Spleen (tissue), 11 donors: ENCODE measurements around the gene NCBP2L. TPM values are rescaled to one million over a fixed set of nuclear protein-coding genes. Genes with fewer than 3 reads are reported as not detected.
A peak's percentile ranks its signal among the peaks of the same experiment; 100 is the strongest.

Source experiments
- DNase-seq: peaks from one replicate; pipeline ENCODE4 v3.0.0-alpha.2; 2020
- H3K27ac ChIP-seq, 8 donors: fragments of 200-600 bp; sonication (generic) in 7 of 8; 1 replicate in 4 of 8; 2 replicates in 4 of 8; pipeline versions ENCODE4 v1.5.0 to v1.8.0; 2016 to 2021; ENCODE audit warnings: inconsistent platforms in 4 of 8, mild to moderate bottlenecking in 4 of 8, moderate library complexity in 1 of 8
- H3K27me3 ChIP-seq, 7 donors: fragments of 200-600 bp; sonication (generic) in 6 of 7; replicated peaks in 1 of 7; 1 replicate in 4 of 7; 2 replicates in 3 of 7; pipeline versions ENCODE4 v1.5.0 to v1.8.0; 2016 to 2021; ENCODE audit warnings: inconsistent platforms in 3 of 7, mild to moderate bottlenecking in 1 of 7
- H3K36me3 ChIP-seq, 6 donors: fragments of 200-600 bp; sonication (generic) in 5 of 6; 1 replicate in 4 of 6; 2 replicates in 2 of 6; pipeline versions ENCODE4 v1.5.0 to v1.8.0; 2016 to 2021; ENCODE audit warnings: inconsistent platforms in 2 of 6
- H3K4me1 ChIP-seq, 6 donors: fragments of 200-600 bp; sonication (generic) in 5 of 6; 1 replicate in 3 of 6; 2 replicates in 3 of 6; pipeline versions ENCODE4 v1.5.0 to v1.8.0; 2016 to 2021; ENCODE audit warnings: inconsistent platforms in 3 of 6
- H3K4me3 ChIP-seq, 8 donors: fragments of 200-600 bp; sonication (generic) in 7 of 8; 1 replicate in 4 of 8; 2 replicates in 4 of 8; pipeline versions ENCODE4 v1.5.0 to v1.8.0; 2016 to 2021; ENCODE audit warnings: inconsistent platforms in 4 of 8, mild to moderate bottlenecking in 4 of 8, moderate library complexity in 2 of 8
- H3K9me3 ChIP-seq, 8 donors: fragments of 200-600 bp; sonication (generic) in 7 of 8; 1 replicate in 4 of 8; 2 replicates in 4 of 8; pipeline versions ENCODE4 v1.5.0 to v1.8.0; 2016 to 2021; ENCODE audit warnings: inconsistent platforms in 4 of 8
- POLR2A ChIP-seq, 3 donors: fragments of 450-650 bp; IDR thresholded peaks; one replicate each; pipeline ENCODE4 v1.5.1; 2017; ENCODE audit warnings: antibody characterized with exemption in 3 of 3, mild to moderate bottlenecking in 1 of 3
- POLR2AphosphoS5 ChIP-seq, 3 donors: sonication (generic); formaldehyde crosslinking; IDR thresholded peaks; one replicate each; pipeline ENCODE4 v1.5.1; 2017; ENCODE audit warnings: antibody characterized with exemption in 3 of 3
- WGBS, 5 donors: extraction: QIAGEN DNeasy Blood & Tissue Kit in 3 of 5; methylation state at CpG; one replicate each; pipeline versions ENCODE4 v1.1.5 to v1.1.7; 2013 to 2018; 5-methylcytosine and 5-hydroxymethylcytosine counted together
- intact Hi-C: fragments of 100-400 bp; cut with DNase I; formaldehyde crosslinking; loops from one replicate; pipeline ENCODE4 v1.15.0; 2023; ENCODE audit warnings: low total_unique reads
- polyA plus RNA-seq, 3 donors: library from polyadenylated mRNA; stranded (reverse); fragments of 200-250 nt; gene quantifications; one replicate each; pipeline ENCODE4 v1.2.1, GENCODE V29; 2013
- total RNA-seq, 7 donors: library from RNA; depleted of rRNA in 3 of 7; stranded (reverse); fragments of >200 nt in 3 of 7; fragmentation: NEBNext Ultra II Directional in 4 of 7; extraction: Animal tissue kit (Norgen Biotek cat#: 25700) in 4 of 7; gene quantifications; one replicate each; pipeline versions ENCODE4 v1.1.0 to v1.2.1, GENCODE V29; 2016 to 2021
- TF ChIP-seq, protein P1 (sequence below), 11 experiments: fragments of 200-600 bp in 7 of 11; fragments of 450-650 bp in 4 of 11; sonication (generic) in 4 of 11; IDR thresholded peaks in 8 of 11; conservative IDR thresholded peaks in 3 of 11; 1 replicate in 7 of 11; 2 replicates in 4 of 11; pipeline versions ENCODE4 v1.4.0 to v1.8.0; 2016 to 2021; ENCODE audit warnings: antibody characterized with exemption in 11 of 11, inconsistent platforms in 4 of 11, mild to moderate bottlenecking in 1 of 11
- donor health status: healthy with polysubstance abuse.
- donor health status: DM: no; HTN: no; CAD: no; lungs with moderate emphysema.
- donor health status: DM: no; HTN: no; CAD: no.
- donor health status: Bipolar disorder and iron deficiency.
- donor health status: healthy.
- donor health status: DM: no; HTN: no; CAD: no.
- donor health status: DM: yes; HTN: yes; CAD: no.

NCBP2L gene
- total and polyA plus RNA-seq, 10 donors, result 0.03 to 0.06 TPM; not detected in 8

DNA sequence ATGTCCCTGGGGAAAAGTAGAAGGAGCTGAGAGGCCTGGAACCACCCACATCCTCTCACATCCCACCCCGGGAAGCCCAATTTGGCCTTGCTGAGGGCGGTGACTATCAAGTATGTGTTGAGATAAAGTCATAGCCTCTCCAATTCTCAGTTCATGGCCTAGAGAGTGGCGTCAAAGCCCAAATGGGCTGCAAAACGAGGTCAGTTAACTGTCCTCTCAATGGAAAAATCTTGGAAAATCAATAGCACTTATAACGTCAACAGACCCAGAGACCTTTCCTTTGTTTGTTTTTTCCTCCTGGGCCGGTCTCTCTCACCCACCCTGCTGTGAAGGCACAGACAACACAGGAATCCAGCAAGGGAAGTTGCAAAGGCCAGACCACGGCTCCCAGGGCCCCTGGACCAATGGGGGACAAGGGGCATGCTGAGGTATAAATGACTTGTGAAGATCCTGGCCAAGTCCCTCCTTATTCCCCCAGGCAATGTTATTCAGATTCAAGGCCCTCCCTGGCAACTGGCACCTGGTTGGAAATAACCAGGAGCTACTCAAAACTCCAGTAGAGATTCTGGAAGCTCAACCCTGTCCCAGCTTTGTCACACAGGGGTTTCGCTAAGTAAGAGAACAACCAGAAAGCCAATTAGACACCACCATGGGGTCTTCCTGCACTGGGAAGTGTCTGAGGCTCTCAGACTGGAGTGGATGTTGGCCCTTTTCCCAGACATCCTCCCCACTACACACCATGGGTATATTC is 40.6 kb upstream of the NCBP2L start:
- TF ChIP-seq POLR2A (IDR thresholded peaks at IDR 0.05), result no peak
- no peaks in the 10 kb centered on the region for H3K9me3 ChIP-seq
- peaks cover 0 to 24% (median 15%) of the 10 kb centered on the region in 6 donors for H3K4me1 ChIP-seq
- no peak overlapping the region for H3K4me3 ChIP-seq
- intact Hi-C loops, result no loop called here
- WGBS, 5 donors, result 54 to 82% (median 70%) methylated on average over 7 to 8 of the region's 8 CpGs
- no peak overlapping the region for H3K27ac ChIP-seq
- peak; percentile 22 for DNase-seq
- H3K27me3 ChIP-seq, result no peaks in the 10 kb centered on the region
- no peaks in the 10 kb centered on the region for H3K36me3 ChIP-seq

DNA sequence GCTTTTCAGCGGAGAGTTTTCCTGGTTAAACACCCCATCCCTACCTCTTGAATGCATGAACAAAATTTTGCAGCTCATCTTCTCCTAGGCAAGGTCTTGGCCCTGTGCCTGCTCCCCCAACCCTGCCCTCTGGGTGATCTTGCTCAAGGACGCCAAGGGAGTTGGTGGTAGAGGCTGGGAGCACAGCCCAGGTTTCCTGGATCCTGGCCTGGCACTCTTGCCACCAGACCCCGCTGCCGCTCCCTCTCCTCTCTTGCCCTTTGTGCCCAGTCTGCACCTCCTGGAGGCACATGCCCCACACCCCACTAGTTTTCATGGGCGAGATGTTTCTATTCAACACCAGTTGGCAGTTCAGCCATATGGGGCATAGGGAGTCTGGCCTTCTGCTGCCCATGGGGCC is 39.3 kb upstream of the NCBP2L start:
- peaks cover 0 to 8% (median 0%) of the 10 kb centered on the region in 7 donors for H3K27me3 ChIP-seq
- WGBS, 5 donors, result 85 to 96% (median 86%) methylated on average over 4 to 5 of the region's 5 CpGs
- H3K4me1 ChIP-seq, result peaks cover 0 to 26% (median 22%) of the 10 kb centered on the region in 6 donors
- H3K9me3 ChIP-seq, result no peaks in the 10 kb centered on the region
- no peak overlapping the region for H3K27ac ChIP-seq
- TF ChIP-seq, protein P1, sequence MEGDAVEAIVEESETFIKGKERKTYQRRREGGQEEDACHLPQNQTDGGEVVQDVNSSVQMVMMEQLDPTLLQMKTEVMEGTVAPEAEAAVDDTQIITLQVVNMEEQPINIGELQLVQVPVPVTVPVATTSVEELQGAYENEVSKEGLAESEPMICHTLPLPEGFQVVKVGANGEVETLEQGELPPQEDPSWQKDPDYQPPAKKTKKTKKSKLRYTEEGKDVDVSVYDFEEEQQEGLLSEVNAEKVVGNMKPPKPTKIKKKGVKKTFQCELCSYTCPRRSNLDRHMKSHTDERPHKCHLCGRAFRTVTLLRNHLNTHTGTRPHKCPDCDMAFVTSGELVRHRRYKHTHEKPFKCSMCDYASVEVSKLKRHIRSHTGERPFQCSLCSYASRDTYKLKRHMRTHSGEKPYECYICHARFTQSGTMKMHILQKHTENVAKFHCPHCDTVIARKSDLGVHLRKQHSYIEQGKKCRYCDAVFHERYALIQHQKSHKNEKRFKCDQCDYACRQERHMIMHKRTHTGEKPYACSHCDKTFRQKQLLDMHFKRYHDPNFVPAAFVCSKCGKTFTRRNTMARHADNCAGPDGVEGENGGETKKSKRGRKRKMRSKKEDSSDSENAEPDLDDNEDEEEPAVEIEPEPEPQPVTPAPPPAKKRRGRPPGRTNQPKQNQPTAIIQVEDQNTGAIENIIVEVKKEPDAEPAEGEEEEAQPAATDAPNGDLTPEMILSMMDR (IDR thresholded peaks at IDR 0.05 in 8 of 11, conservative IDR thresholded peaks at IDR 0.05 in 3 of 11), result no peak
- TF ChIP-seq POLR2A (IDR thresholded peaks at IDR 0.05), result no peak
- TF ChIP-seq POLR2AphosphoS5 (IDR thresholded peaks at IDR 0.05), result no peak
- no peaks in the 10 kb centered on the region for H3K36me3 ChIP-seq
- peak; percentile 66 for DNase-seq
- H3K4me3 ChIP-seq, result no peak overlapping the region
- intact Hi-C loops, result no loop called here

DNA sequence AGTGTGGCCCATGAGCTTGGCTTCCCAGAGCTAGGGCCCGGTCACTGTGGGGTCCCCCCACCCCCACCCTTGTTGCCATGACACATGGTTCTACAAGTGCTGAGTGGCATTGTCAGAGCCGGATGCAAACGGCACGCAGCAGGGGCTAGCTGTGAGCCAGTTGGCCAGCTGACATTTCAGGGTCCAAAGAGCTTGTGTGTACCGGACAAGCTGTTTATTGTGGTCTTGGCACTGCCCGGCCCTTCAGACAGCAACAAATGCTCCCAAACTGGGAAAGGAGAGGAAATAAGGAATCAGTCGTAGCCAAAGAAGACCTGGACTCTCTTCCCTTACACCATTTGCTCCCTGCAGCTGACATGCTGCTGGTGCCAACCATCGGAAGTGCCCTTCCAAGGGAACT is 38.8 kb upstream of the NCBP2L start:
- H3K9me3 ChIP-seq, result no peaks in the 10 kb centered on the region
- 88 to 100% (median 90%) methylated on average over 5 to 8 of the region's 8 CpGs for WGBS, 5 donors
- TF ChIP-seq POLR2AphosphoS5 (IDR thresholded peaks at IDR 0.05) (no peak), POLR2A (IDR thresholded peaks at IDR 0.05) (no peak)
- TF ChIP-seq, protein P1 (IDR thresholded peaks at IDR 0.05 in 8 of 11, conservative IDR thresholded peaks at IDR 0.05 in 3 of 11), result no peak
- H3K36me3 ChIP-seq, result no peaks in the 10 kb centered on the region
- H3K4me1 ChIP-seq, result peaks cover 0 to 28% (median 22%) of the 10 kb centered on the region in 6 donors
- H3K27ac ChIP-seq, result no peak overlapping the region
- DNase-seq, result peak; percentile 68
- peaks cover 0 to 9% (median 0%) of the 10 kb centered on the region in 7 donors for H3K27me3 ChIP-seq
- no peak overlapping the region for H3K4me3 ChIP-seq
- intact Hi-C loops, result no loop called here

DNA sequence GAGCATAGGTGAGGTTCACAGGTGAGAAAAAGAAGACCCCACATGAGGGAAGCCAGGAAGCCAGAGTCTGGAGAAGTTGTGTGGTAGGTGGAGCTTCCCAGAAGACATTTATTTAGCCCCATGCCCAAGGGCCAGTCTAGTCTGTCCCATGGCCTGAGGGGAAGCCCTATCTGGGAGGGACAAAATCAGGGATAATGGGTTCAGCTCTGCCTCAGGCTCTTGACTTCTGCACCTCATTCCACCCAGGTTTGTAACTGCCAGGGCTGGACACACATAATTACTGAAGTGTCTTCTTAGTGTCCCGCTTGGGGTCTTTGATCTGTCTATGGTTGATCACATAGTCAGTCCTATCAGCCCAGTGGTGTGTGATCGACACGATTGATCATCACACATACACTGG is 38.0 kb upstream of the NCBP2L start:
- DNase-seq, result peak; percentile 11
- Histone ChIP-seq H3K4me1 (peaks cover 0 to 28% (median 22%) of the 10 kb centered on the region in 6 donors), H3K36me3 (no peaks in the 10 kb centered on the region), H3K27ac (peak overlapping the region in 1 of 8 donors; percentile 91), H3K27me3 (peaks cover 0 to 9% (median 0%) of the 10 kb centered on the region in 7 donors), H3K4me3 (no peak overlapping the region), H3K9me3 (no peaks in the 10 kb centered on the region)
- intact Hi-C loops, result no loop called here
- WGBS, 5 donors, result 92 to 100% (median 96%) methylated on average over 1 to 3 of the region's 3 CpGs
- TF ChIP-seq, protein P1 (IDR thresholded peaks at IDR 0.05 in 8 of 11, conservative IDR thresholded peaks at IDR 0.05 in 3 of 11), result no peak
- TF ChIP-seq POLR2AphosphoS5 (IDR thresholded peaks at IDR 0.05) (no peak), POLR2A (IDR thresholded peaks at IDR 0.05) (no peak)
